ENCODE measurements around the gene GAK. TPM values are rescaled to one million over a fixed set of nuclear protein-coding genes. Genes with fewer than 3 reads are reported as not detected.

Gene GAK
- total RNA-seq, 4 donors from 2014 or later = 34.9 to 48.3 (median 44.5) TPM

DNA sequence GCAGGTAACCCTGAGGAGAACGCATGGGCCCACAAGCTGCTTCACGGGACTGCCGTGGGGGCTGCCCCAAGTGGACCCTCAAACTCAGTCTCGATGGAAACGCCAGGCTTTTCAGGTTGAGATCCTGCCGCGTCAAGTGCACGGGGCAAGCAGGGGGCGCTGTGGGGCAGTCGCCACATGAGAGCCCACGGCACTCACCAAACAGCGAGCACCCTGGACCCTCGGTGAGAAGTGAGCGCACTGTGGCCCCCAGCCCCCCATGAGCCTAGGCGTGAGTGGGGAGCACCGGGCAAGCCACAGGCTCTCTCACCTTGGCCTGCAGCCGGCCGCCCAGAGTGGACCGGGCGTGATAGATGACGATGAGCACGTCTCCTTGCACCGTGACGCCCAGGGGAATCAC lies 55.3 kb downstream of the GAK start:
- Histone ChIP-seq H3K4me1 (no peaks in the 10 kb centered on the region), H3K9me3 (no peaks in the 10 kb centered on the region), H3K36me3 (peaks cover 3 to 88% of the 10 kb centered on the region in 2 donors), H3K27ac (no peak overlapping the region), H3K27me3 (no peaks in the 10 kb centered on the region), H3K4me3 (no peak overlapping the region)
- DNase-seq (no peak), ATAC-seq (no peak)
- intact Hi-C loops (cut with DNase I; ENCODE audit: low total_unique reads) = no loop called here
- no peak for TF ChIP-seq CTCF (IDR thresholded peaks at IDR 0.05 in 4 of 5, conservative IDR thresholded peaks at IDR 0.05 in 1 of 5)
- TF ChIP-seq POLR2A (IDR thresholded peaks at IDR 0.05) = no peak
- in situ Hi-C loops (cut with MboI; ENCODE audit: low sequenced_read_pairs in 4 of 4) = no loop called here

GRCh38 chr4:875818-876423 lies 56.2 kb downstream of the GAK start:
- no peak for ATAC-seq

GRCh38 chr4:874971-875817 lies 56.9 kb downstream of the GAK start:
- Histone ChIP-seq H3K27me3 (no peaks in the 10 kb centered on the region), H3K9me3 (no peaks in the 10 kb centered on the region), H3K36me3 (peaks cover 3 to 82% of the 10 kb centered on the region in 2 donors), H3K27ac (no peak overlapping the region), H3K4me1 (no peaks in the 10 kb centered on the region), H3K4me3 (no peak overlapping the region)
- in situ Hi-C loops (cut with MboI; ENCODE audit: low sequenced_read_pairs in 4 of 4) (no loop called here), intact Hi-C loops (cut with DNase I; ENCODE audit: low total_unique reads) (no loop called here)
- DNase-seq = no peak
- TF ChIP-seq CTCF (IDR thresholded peaks at IDR 0.05 in 4 of 5, conservative IDR thresholded peaks at IDR 0.05 in 1 of 5) (no peak), POLR2A (IDR thresholded peaks at IDR 0.05) (no peak)
- no peak for ATAC-seq

More at GRCh38 chr4:875818-876423, 56.2 kb downstream of the GAK start:
- Histone ChIP-seq H3K4me1 (no peaks in the 10 kb centered on the region), H3K9me3 (no peaks in the 10 kb centered on the region), H3K36me3 (peaks cover 3 to 82% of the 10 kb centered on the region in 2 donors), H3K27me3 (no peaks in the 10 kb centered on the region), H3K27ac (no peak overlapping the region), H3K4me3 (no peak overlapping the region)
- no peak for DNase-seq
- in situ Hi-C loops (cut with MboI; ENCODE audit: low sequenced_read_pairs in 4 of 4) = no loop called here
- intact Hi-C loops (cut with DNase I; ENCODE audit: low total_unique reads) = no loop called here
- no peak for TF ChIP-seq POLR2A (IDR thresholded peaks at IDR 0.05)
- TF ChIP-seq CTCF (IDR thresholded peaks at IDR 0.05 in 4 of 5, conservative IDR thresholded peaks at IDR 0.05 in 1 of 5) = no peak

DNA sequence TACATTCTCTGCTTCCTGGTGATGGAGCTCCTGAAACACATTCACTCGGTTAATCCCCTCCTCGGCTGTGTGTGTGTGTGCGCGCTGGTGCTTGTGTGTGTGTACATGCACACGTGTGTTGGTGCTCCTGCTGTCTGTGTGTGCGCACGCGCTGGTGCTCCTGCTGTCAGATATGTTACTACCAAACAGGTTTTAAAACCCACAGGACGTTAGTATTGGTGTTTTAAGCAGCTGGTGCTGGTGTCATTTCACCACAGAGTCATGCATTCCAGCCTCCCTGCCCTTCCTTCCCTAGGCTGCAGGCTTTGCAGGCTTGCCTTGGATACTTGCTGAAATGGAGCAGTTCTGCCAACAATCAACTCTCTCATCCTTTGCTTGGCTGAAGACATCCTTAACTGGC lies 58.1 kb downstream of the GAK start:
- no peak for ATAC-seq
- Histone ChIP-seq H3K27me3 (no peaks in the 10 kb centered on the region), H3K36me3 (peaks cover 3 to 78% of the 10 kb centered on the region in 2 donors), H3K4me3 (no peak overlapping the region), H3K9me3 (no peaks in the 10 kb centered on the region), H3K27ac (no peak overlapping the region), H3K4me1 (no peaks in the 10 kb centered on the region)
- TF ChIP-seq POLR2A (IDR thresholded peaks at IDR 0.05) (no peak), CTCF (IDR thresholded peaks at IDR 0.05 in 4 of 5, conservative IDR thresholded peaks at IDR 0.05 in 1 of 5) (no peak)
- in situ Hi-C loops (cut with MboI; ENCODE audit: low sequenced_read_pairs in 4 of 4) = no loop called here
- intact Hi-C loops (cut with DNase I; ENCODE audit: low total_unique reads) = no loop called here
- no peak for DNase-seq

Data from gastrocnemius medialis (tissue), 4 donors.